SK-N-SH treated with all-trans-retinoic acid at 6 μM for 48 hours (cell line): ENCODE data around the gene CDC45.
"Not testable (repeated sequence)": the region's sequence is repeated elsewhere in the genome, so short reads cannot be mapped to it uniquely, and the experiment has no call there.

Source experiments
- ATAC-seq: fragments of 200-7000 bp; cut with Tn5 transposase; 3 replicates; pipeline ENCODE4 v1.9.1; 2020; ENCODE audit warnings: mild to moderate bottlenecking, moderate library complexity
- ARNTL ChIP-seq: fragments of 450-650 bp; formaldehyde crosslinking; IDR thresholded peaks from 2 replicates; pipeline ENCODE4 v1.5.0; 2020; ENCODE audit warnings: low read depth, mild to moderate bottlenecking, moderate library complexity, borderline replicate concordance
- BACH2 ChIP-seq: fragments of 250-450 bp; sonication (Bioruptor Pico); IDR thresholded peaks from 2 replicates; pipeline ENCODE4 v1.9.0; 2021; ENCODE audit warnings: mild to moderate bottlenecking, borderline replicate concordance
- CSDC2 ChIP-seq: fragments of 250-450 bp; sonication (Bioruptor Pico); IDR thresholded peaks from 2 replicates; pipeline ENCODE4 v1.5.0; 2020; ENCODE audit warnings: mild to moderate bottlenecking, moderate library complexity
- CSRNP3 ChIP-seq: fragments of 250-450 bp; sonication (Bioruptor Pico); IDR thresholded peaks from 2 replicates; pipeline ENCODE4 v1.5.1; 2021; ENCODE audit warnings: mild to moderate bottlenecking, moderate library complexity
- ESRRG ChIP-seq: fragments of 250-450 bp; sonication (Bioruptor Pico); IDR thresholded peaks from 2 replicates; pipeline ENCODE4 v1.6.1; 2021; ENCODE audit warnings: mild to moderate bottlenecking
- GLIS3 ChIP-seq: fragments of 250-450 bp; sonication (Bioruptor Pico); IDR thresholded peaks from 2 replicates; pipeline ENCODE4 v1.5.0; 2020; ENCODE audit warnings: mild to moderate bottlenecking, moderate library complexity
- PATZ1 ChIP-seq: fragments of 250-450 bp; sonication (Bioruptor Pico); IDR thresholded peaks from 2 replicates; pipeline ENCODE4 v1.8.0; 2020; ENCODE audit warnings: mild to moderate bottlenecking, moderate library complexity, borderline replicate concordance
- POU6F1 ChIP-seq: fragments of 250-450 bp; sonication (Bioruptor Pico); IDR thresholded peaks from 2 replicates; pipeline ENCODE4 v1.8.0; 2021; ENCODE audit warnings: low read depth, mild to moderate bottlenecking, moderate library complexity, borderline replicate concordance
- PPARA ChIP-seq: fragments of 250-450 bp; sonication (Bioruptor Pico); IDR thresholded peaks from 2 replicates; pipeline ENCODE4 v1.5.0; 2020; ENCODE audit warnings: mild to moderate bottlenecking, borderline replicate concordance
- SNAI2 ChIP-seq: fragments of 250-450 bp; sonication (Bioruptor Pico); IDR thresholded peaks from 2 replicates; pipeline ENCODE4 v1.5.0; 2020; ENCODE audit warnings: mild to moderate bottlenecking, moderate library complexity
- TOX ChIP-seq: fragments of 250-450 bp; sonication (Bioruptor Pico); IDR thresholded peaks from 2 replicates; pipeline ENCODE4 v1.8.0; 2021; ENCODE audit warnings: mild to moderate bottlenecking, moderate library complexity, borderline replicate concordance
- TSHZ2 ChIP-seq: fragments of 250-450 bp; sonication (Bioruptor Pico); IDR thresholded peaks from 2 replicates; pipeline ENCODE4 v1.5.0; 2020; ENCODE audit warnings: mild to moderate bottlenecking, moderate library complexity
- ZC3H10 ChIP-seq: fragments of 250-450 bp; sonication (Bioruptor Pico); IDR thresholded peaks from 2 replicates; pipeline ENCODE4 v1.5.1; 2021; ENCODE audit warnings: mild to moderate bottlenecking, moderate library complexity
- ZFP3 ChIP-seq: fragments of 250-450 bp; sonication (Bioruptor Pico); IDR thresholded peaks from 2 replicates; pipeline ENCODE4 v1.5.0; 2020; ENCODE audit warnings: mild to moderate bottlenecking, moderate library complexity
- ZFP30 ChIP-seq: fragments of 450-650 bp; formaldehyde crosslinking; IDR thresholded peaks from 2 replicates; pipeline ENCODE4 v1.5.0; 2022; ENCODE audit warnings: mild to moderate bottlenecking, moderate library complexity
- ZNF565 ChIP-seq: fragments of 450-650 bp; formaldehyde crosslinking; conservative IDR thresholded peaks from 2 replicates; pipeline ENCODE4 v1.5.0; 2020; ENCODE audit warnings: low read depth, mild to moderate bottlenecking, moderate library complexity
- ZNF8 ChIP-seq: fragments of 450-650 bp; formaldehyde crosslinking; IDR thresholded peaks from 2 replicates; pipeline ENCODE4 v1.5.0; 2020; ENCODE audit warnings: mild to moderate bottlenecking, moderate library complexity

Gene CDC45

GRCh38 chr22:19530751-19531150 is 51.0 kb downstream of the CDC45 start:
- TF ChIP-seq ZNF8 (CRISPR knock-in tag) (no peak), BACH2 (CRISPR knock-in tag) (no peak), ESRRG (CRISPR knock-in tag) (no peak), TSHZ2 (CRISPR knock-in tag) (no peak), CSRNP3 (CRISPR knock-in tag) (no peak), PATZ1 (no peak), TOX (CRISPR knock-in tag) (no peak), ZNF565 (CRISPR knock-in tag) (no peak), CSDC2 (CRISPR knock-in tag) (no peak)
- no peak for ATAC-seq

GRCh38 chr22:19531327-19531726 is 51.6 kb downstream of the CDC45 start:
- not testable (repeated sequence) for ATAC-seq

- no peak for ATAC-seq
- no peak for TF ChIP-seq ARNTL (CRISPR knock-in tag)
Measured at GRCh38 chr22:19533049-19533626, 53.4 kb downstream of the CDC45 start.

- no peak for ATAC-seq
- no peak for TF ChIP-seq ZC3H10 (CRISPR knock-in tag)
- TF ChIP-seq PPARA (CRISPR knock-in tag) = no peak
- TF ChIP-seq POU6F1 (CRISPR knock-in tag) = no peak
- no peak for TF ChIP-seq TSHZ2 (CRISPR knock-in tag)
- TF ChIP-seq GLIS3 (CRISPR knock-in tag) = no peak
- no peak for TF ChIP-seq SNAI2
- no peak for TF ChIP-seq CSDC2 (CRISPR knock-in tag)
- TF ChIP-seq ZFP3 = no peak
- no peak for TF ChIP-seq CSRNP3 (CRISPR knock-in tag)
- TF ChIP-seq ZNF8 (CRISPR knock-in tag) = no peak
- TF ChIP-seq ZNF565 (CRISPR knock-in tag) = no peak
- TF ChIP-seq ESRRG (CRISPR knock-in tag) = no peak
- no peak for TF ChIP-seq ZFP30
- no peak for TF ChIP-seq PATZ1
Measured at GRCh38 chr22:19533857-19534256, 54.1 kb downstream of the CDC45 start.
